Endothelial cell of umbilical vein (primary cell): ENCODE data around the gene FAM210B. TPM values are rescaled to one million over a fixed set of nuclear protein-coding genes. Genes with fewer than 3 reads are reported as not detected.

Source experiments
- BruUV-seq: library from RNA; stranded (reverse); fragments of 400-500 nt; replicated peaks from 2 replicates; lab custom pipeline; 2021; lab: Mats Ljungman, UMichigan
- CTCF ChIA-PET: fragments of 300-600, 350-600 bp; sonication (Branson Sonifier 250); formaldehyde crosslinking; loops from one replicate; lab custom pipeline; 2021; ENCODE audit warnings: antibody characterized with exemption, inconsistent platforms; lab: Charles Lee
- POLR2A ChIA-PET: fragments of 300-600, 350-600 bp; sonication (Branson Sonifier 250); formaldehyde crosslinking; loops from one replicate; lab custom pipeline; 2021; ENCODE audit warnings: antibody characterized with exemption, inconsistent platforms; lab: Charles Lee
- DNase-seq: peaks from one replicate; pipeline ENCODE4 v3.0.0-alpha.2; 2011; ENCODE audit warnings: low read depth, low spot score
- FAIRE-seq: peaks from 2 replicates; lab custom pipeline; 2011; peaks lifted over from hg19 to GRCh38; lab: Jason Lieb, UNC
- H2AFZ ChIP-seq: 2 replicates; pipeline ENCODE4 v1.6.0; 2012; ENCODE audit warnings: low read depth, low read length, control low read depth, inconsistent platforms
- H3K27ac ChIP-seq: 2 replicates; pipeline ENCODE4 v1.5.1; 2011; ENCODE audit warnings: low read depth, mild to moderate bottlenecking, control low read depth, low read length, moderate library complexity; ENCODE audit not compliant: insufficient read depth
- H3K27me3 ChIP-seq, 2 experiments: 2 replicates each; pipeline versions ENCODE4 v1.6.0 to v1.6.1; 2011; ENCODE audit warnings: low read length in 2 of 2, mixed read lengths in 1 of 2; ENCODE audit not compliant: control insufficient read depth in 2 of 2, insufficient read depth in 2 of 2
- H3K36me3 ChIP-seq, 2 experiments: 2 replicates in 1 of 2; 3 replicates in 1 of 2; pipeline ENCODE4 v1.5.1; 2011; ENCODE audit warnings: low read length in 2 of 2, mild to moderate bottlenecking in 1 of 2, moderate library complexity in 1 of 2; ENCODE audit not compliant: control insufficient read depth in 2 of 2, insufficient read depth in 2 of 2; ENCODE audit errors: extremely low read depth in 1 of 2
- H3K4me1 ChIP-seq: 3 replicates; pipeline ENCODE4 v1.5.1; 2011; ENCODE audit warnings: mild to moderate bottlenecking, low read length; ENCODE audit not compliant: control insufficient read depth, insufficient read depth; ENCODE audit errors: extremely low read depth
- H3K4me2 ChIP-seq: 2 replicates; pipeline ENCODE4 v1.6.1; 2011; ENCODE audit warnings: low read length, control low read depth, mixed read lengths; ENCODE audit not compliant: insufficient read depth
- H3K4me3 ChIP-seq, 3 experiments: fragments of 200-600 bp in 1 of 3; sonication (generic), shearing (Covaris generic) in 1 of 3; replicated peaks in 1 of 3; 2 replicates each; pipeline ENCODE4 v1.5.1; 2011 to 2016; ENCODE audit warnings: control low read depth in 3 of 3, low read length in 3 of 3, mild to moderate bottlenecking in 2 of 3, inconsistent platforms in 1 of 3, low read depth in 1 of 3, moderate library complexity in 1 of 3; ENCODE audit not compliant: insufficient read depth in 1 of 3
- H3K79me2 ChIP-seq: 2 replicates; pipeline ENCODE4 v1.6.0; 2012; ENCODE audit warnings: low read length, inconsistent platforms; ENCODE audit not compliant: control insufficient read depth, insufficient read depth
- H3K9ac ChIP-seq: replicated peaks from 2 replicates; pipeline ENCODE3; 2011; ENCODE audit warnings: low read length, control low read depth; ENCODE audit not compliant: insufficient read depth; ENCODE audit errors: extremely low read depth
- H3K9me1 ChIP-seq: replicated peaks from 3 replicates; pipeline ENCODE4 v1.6.0; 2011; ENCODE audit warnings: mild to moderate bottlenecking, low read length; ENCODE audit not compliant: control insufficient read depth, insufficient read depth; ENCODE audit errors: extremely low read depth
- H3K9me3 ChIP-seq: replicated peaks from 2 replicates; pipeline ENCODE4 v1.5.1; 2012; ENCODE audit warnings: low read length, inconsistent platforms; ENCODE audit not compliant: control insufficient read depth, insufficient read depth
- H4K20me1 ChIP-seq: replicated peaks from 2 replicates; pipeline ENCODE3; 2011; ENCODE audit warnings: mild to moderate bottlenecking, low read length; ENCODE audit not compliant: control insufficient read depth, insufficient read depth; ENCODE audit errors: extremely low read depth
- EZH2 ChIP-seq: IDR thresholded peaks from 2 replicates; pipeline ENCODE4 v1.6.1; 2012; ENCODE audit warnings: borderline replicate concordance, low read depth, mild to moderate bottlenecking, moderate library complexity, low read length, inconsistent platforms; ENCODE audit not compliant: severe bottlenecking
- FOS ChIP-seq: IDR thresholded peaks from 2 replicates; pipeline ENCODE4 v1.6.1; 2011; ENCODE audit warnings: mild to moderate bottlenecking, low read length, moderate library complexity, borderline replicate concordance; ENCODE audit not compliant: insufficient read depth
- GATA2 ChIP-seq: IDR thresholded peaks from 2 replicates; pipeline ENCODE4 v1.7.0; 2011; ENCODE audit warnings: low read depth, mild to moderate bottlenecking, moderate library complexity, mixed read lengths, low read length; ENCODE audit not compliant: insufficient read length, insufficient read depth
- JUN ChIP-seq: IDR thresholded peaks from 2 replicates; pipeline ENCODE4 v1.6.1; 2011; ENCODE audit warnings: borderline replicate concordance, low read depth; ENCODE audit not compliant: insufficient read length, insufficient read depth
- MYC ChIP-seq: IDR thresholded peaks from one replicate; pipeline ENCODE4 v1.6.1; 2011; ENCODE audit warnings: mild to moderate bottlenecking, low read depth, low read length
- POLR2A ChIP-seq: IDR thresholded peaks from 2 replicates; pipeline ENCODE4 v1.6.1; 2012; ENCODE audit warnings: low read depth, mild to moderate bottlenecking, control low read depth, low read length
- POLR2AphosphoS5 ChIP-seq: IDR thresholded peaks from 2 replicates; pipeline ENCODE4 v1.6.1; 2012; ENCODE audit warnings: low read depth, mild to moderate bottlenecking, control low read depth, low read length, moderate library complexity; ENCODE audit not compliant: insufficient read depth
- dilution Hi-C: fragments of 300-500 bp; cut with MboI; formaldehyde crosslinking; loops from one replicate; pipeline ENCODE4 v1.15.0; 2019; ENCODE audit warnings: low sequenced_read_pairs; ENCODE audit not compliant: extremely low pct_ligation_motif_present
- intact Hi-C: fragments of 100-400 bp; cut with micrococcal nuclease; formaldehyde crosslinking; loops from one replicate; pipeline ENCODE4 v1.10.0; 2022
- polyA plus RNA-seq, 4 experiments: library from polyadenylated mRNA; depleted of rRNA in 3 of 4; stranded (reverse) in 3 of 4; unstranded in 1 of 4; fragments of >200 nt; gene quantifications; 2 replicates each; pipeline versions ENCODE4 v1.2.1 to v1.2.3, GENCODE V29; 2011 to 2012; ENCODE audit warnings: missing spikeins in 1 of 4
- total RNA-seq: library from RNA; stranded (reverse); gene quantifications from 2 replicates; pipeline ENCODE4 v1.2.3, GENCODE V29; 2021
- TF ChIP-seq, protein P1 (sequence below): IDR thresholded peaks from 2 replicates; pipeline ENCODE4 v1.6.1; 2011; ENCODE audit not compliant: insufficient read depth, insufficient read length
- TF ChIP-seq, protein P2 (sequence below), 2 donors: IDR thresholded peaks; 1 replicate in 1 of 2; 2 replicates in 1 of 2; pipeline ENCODE4 v1.5.1; 2011; ENCODE audit warnings: low read length in 2 of 2, mild to moderate bottlenecking in 2 of 2, moderate library complexity in 2 of 2, control low read depth in 1 of 2, inconsistent platforms in 1 of 2, low read depth in 1 of 2; ENCODE audit not compliant: insufficient read depth in 1 of 2; ENCODE audit errors: extremely low read depth in 1 of 2

FAM210B gene
- total and polyA plus RNA-seq, 2 donors (not counting 3 experiments of a cell fraction or from before 2014, with no cell fraction given): 24.6 to 37.6 TPM

DNA sequence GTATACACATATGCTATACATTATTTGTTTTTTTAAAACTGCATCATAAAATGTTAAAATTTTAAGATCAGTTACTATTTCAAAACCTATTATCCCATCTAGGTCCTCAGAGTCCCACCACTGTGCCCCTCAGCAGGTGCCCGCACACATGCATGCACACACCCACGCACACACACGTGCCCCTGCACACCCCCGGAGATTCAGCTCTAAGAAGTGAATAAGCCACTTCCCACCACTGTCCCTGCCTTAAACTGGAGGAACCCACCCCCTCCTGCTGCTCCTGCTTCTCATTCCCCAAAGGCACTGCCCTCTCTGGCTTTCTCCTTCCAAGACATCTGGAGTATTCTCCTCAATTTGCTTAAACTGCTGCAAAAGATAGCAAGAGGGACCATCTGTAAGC, 5.4 kb upstream of the FAM210B start:
- ChIA-PET POLR2A (no interaction called here), CTCF (interaction anchor here (1.2 to 1.7 kb wide), 2 partner anchors 10 to 1672 kb away, joined by 4 to 7 read pairs; no protein-coding TSS in a partner anchor)
- H3K9me3 ChIP-seq: no peaks in the 10 kb centered on the region
- H3K27me3 ChIP-seq: peaks cover 3 to 5% of the 10 kb centered on the region in 2 experiments
- H3K4me3 ChIP-seq: no peak overlapping the region
- FAIRE-seq (no peak), DNase-seq (no peak)
- no TSS peak for BruUV-seq
- no peak overlapping the region for H3K4me2 ChIP-seq
- H3K9me1 ChIP-seq: no peaks in the 10 kb centered on the region
- H2AFZ ChIP-seq: no peak overlapping the region
- no peaks in the 10 kb centered on the region for H3K79me2 ChIP-seq
- intact Hi-C loops: no loop called here
- H4K20me1 ChIP-seq: no peaks in the 10 kb centered on the region
- H3K27ac ChIP-seq: no peak overlapping the region
- no peaks in the 10 kb centered on the region for H3K36me3 ChIP-seq
- no peaks in the 10 kb centered on the region for H3K4me1 ChIP-seq
- no peak overlapping the region for H3K9ac ChIP-seq
- TF ChIP-seq GATA2 (no peak), MYC (no peak), JUN (no peak), FOS (no peak), POLR2AphosphoS5 (no peak), EZH2 (no peak), POLR2A (no peak)
- TF ChIP-seq, protein P1, sequence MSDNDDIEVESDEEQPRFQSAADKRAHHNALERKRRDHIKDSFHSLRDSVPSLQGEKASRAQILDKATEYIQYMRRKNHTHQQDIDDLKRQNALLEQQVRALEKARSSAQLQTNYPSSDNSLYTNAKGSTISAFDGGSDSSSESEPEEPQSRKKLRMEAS: no peak
- TF ChIP-seq, protein P2, sequence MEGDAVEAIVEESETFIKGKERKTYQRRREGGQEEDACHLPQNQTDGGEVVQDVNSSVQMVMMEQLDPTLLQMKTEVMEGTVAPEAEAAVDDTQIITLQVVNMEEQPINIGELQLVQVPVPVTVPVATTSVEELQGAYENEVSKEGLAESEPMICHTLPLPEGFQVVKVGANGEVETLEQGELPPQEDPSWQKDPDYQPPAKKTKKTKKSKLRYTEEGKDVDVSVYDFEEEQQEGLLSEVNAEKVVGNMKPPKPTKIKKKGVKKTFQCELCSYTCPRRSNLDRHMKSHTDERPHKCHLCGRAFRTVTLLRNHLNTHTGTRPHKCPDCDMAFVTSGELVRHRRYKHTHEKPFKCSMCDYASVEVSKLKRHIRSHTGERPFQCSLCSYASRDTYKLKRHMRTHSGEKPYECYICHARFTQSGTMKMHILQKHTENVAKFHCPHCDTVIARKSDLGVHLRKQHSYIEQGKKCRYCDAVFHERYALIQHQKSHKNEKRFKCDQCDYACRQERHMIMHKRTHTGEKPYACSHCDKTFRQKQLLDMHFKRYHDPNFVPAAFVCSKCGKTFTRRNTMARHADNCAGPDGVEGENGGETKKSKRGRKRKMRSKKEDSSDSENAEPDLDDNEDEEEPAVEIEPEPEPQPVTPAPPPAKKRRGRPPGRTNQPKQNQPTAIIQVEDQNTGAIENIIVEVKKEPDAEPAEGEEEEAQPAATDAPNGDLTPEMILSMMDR (IDR thresholded peaks at IDR 0.05; ENCODE audit: extremely low read depth in 1 of 2, insufficient read depth in 1 of 2, low read depth in 1 of 2, low read length in 2 of 2): no peak
- dilution Hi-C loops: no loop called here
